ENCODE results near the gene NAP1L1.

Gene NAP1L1

DNA sequence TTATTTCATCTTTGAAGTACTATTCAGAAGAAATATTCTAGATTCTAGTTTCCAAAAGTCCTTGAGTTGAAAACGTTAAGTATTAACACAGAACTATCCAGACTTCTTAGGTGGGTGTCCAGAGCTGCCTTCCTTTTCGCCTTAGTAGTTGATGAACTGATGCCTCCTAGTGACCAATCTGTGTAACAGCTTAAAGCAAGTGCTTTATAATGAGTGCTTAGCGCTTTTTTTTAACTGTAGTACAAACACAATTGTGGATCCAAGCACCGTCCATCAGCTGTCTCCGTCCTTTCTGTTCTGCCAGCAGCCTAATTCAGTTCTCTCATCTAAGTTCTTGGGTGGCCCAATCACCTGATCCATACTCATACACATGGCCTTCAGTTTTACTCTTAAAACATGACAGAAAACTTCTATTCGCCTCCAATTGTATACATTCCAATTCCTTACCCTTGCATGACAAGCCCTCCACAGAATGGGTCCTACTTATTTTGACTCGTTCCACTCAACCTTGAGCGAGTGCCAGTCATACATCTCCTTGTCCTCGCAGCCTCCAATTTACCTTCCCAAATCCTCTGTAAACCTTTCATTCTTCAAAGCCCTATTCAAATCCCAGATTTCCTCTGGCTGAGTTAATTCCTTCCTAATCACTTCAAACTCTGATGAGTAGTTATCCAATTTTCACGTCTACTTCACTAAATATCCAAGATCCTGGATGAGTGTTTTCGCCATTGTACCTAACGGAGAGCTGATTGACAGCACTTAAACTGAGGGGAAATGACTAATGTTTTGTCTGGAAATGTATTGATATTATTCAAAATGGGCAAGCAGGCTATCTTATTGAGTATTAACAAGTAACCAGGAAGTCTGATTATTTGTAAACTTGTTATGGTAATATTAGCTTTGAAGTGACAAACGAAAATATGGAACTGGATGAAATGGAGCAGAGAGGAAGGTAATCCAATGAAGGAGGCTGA, 47.1 kb downstream of the NAP1L1 start:
- no peak for DNase-seq

DNA sequence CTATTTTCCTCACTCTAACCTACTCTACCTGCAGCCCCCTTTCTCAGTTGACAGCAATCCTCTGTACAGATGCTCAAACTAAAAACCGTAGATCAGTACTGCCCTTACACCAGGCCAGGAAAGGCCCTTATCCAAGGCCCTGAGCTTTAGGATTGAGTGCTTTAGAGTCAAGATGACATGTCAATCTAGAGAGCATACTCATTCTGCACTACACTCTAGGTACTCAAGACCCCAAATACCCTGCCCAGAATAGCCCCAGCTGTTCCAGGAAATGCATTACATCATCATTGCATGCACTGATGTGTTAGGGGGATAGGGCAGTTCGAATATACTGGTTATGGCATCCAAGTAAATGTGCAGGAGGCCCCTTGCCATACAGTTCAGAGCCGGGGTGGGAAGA, 49.4 kb downstream of the NAP1L1 start:
- DNase-seq = no peak

DNA sequence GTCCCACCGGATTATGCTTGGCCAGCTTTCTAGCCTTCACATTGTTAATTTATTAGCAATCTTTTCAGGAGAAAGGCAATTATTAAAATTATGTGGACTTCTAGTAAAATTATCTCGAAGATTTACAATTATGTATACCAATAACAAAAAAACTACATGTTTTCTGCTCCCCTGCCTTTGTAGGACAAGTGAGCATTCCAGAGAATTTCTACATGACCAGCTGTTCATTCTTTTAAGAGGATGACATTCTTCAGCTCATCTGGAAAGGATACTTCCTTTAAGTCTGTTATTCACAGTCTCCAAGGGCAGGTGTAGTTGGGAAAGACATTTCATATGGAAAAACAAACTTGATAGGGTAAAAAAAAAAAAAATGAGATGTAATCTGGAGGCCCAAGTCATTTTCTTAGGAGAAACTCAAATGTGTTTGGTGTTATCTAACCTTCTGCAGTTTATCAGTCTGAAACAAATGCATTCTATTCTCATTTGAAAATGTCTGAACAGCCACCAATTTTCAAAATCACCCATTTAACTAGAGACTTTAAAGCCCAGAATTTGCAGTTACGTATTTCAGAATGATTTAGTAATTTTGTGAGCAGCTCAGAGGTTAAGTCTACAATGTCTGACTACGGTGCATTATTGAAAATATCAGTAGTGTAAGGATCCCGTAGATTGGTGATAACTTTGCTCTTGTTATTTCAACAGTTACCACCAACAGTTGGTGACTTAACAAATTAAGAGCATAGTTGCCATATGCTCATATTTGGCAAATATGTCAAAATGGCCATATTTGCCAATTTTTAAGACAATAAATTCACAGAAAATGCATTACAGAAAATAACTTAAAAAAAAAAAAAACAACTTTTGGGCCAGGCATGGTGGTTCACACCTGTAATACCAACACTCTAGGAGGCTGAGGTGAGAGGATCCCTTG, 51.1 kb downstream of the NAP1L1 start:
- DNase-seq = no peak

DNA sequence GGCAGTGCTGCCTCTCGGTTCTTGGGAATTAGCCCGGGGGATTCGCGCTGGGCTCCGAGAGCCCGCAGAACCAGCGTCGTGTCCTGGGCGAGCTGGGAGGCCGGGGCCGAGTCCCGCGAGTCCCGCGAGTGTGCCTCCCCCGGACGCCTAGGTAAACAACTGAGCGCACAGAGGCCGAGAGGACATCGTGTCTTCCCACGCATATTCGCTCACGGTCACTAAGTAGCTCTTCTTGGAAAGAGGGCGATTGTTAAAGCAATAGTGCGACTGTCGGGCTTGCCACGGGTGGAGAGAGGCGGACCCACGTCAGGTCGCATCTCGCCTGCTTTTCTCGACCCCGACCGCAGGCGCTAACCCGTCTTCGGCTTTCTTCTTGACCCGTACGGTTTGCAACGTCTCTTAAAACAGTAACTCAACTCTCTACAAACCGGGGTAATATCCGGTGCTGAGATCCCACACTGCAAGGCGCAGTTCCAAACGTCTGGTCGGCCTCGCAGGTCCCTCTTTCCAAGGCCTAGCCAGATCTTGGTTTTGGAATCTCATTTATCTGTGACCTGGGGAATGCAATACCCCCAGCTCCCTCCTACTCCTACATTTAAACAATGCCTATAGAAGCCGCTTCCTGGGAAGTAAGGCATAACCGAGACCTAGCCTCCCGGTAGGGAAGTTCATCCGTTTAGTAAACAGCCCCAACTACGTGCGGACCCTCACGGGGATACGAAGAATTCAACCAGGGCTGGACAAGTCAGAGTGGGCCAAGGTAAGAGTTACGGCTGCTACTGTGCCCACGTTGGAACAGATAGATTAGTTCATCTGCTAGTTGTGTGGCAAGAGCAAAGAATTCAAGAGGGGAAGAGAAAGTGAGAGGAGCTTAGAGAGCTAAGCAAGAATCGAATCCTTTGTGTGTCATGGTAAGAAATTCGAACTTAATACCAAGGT, 52.2 kb downstream of the NAP1L1 start:
- DNase-seq = peak; percentile 23

DNA sequence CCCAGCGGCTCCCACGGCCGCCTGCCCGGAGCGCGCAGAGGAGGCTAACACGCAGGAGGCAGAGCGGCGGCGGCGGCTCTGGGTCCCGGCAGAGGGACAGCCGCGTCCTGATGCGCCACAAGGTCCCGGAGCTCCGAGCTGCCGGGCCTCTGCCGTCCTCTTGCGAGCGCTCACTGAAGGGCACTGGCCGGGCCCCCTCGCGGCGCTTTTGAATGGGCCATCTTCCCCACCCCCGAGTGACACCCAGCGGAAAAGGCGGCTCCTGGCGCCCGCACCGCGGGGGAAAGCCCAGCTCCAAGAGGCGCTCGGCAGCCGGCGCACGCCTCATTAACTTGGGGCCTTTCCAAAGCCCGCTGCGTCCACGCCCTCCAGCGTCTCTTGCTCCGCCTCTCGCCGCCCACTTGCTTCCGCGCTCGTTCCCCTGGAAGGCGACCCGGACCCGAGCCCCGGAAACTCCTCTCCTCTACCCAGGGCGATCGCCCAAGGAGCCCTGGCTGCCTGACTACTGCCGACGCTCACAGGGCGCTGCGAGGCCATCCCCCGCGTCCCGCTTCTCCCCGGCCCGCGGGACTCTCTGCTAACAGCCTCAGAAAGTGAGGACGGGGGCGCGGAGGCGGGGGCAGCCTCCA, 53.0 kb downstream of the NAP1L1 start, which contains the start of gene PHLDA1:
Gene PHLDA1, minus strand, starts transcription at position 363 of the 629 bp plus-strand sequence.
- peak; percentile 94 for DNase-seq

- no peak for DNase-seq
Observed at GRCh38 chr12:76031081-76031413, 53.4 kb downstream of the NAP1L1 start.

DNA sequence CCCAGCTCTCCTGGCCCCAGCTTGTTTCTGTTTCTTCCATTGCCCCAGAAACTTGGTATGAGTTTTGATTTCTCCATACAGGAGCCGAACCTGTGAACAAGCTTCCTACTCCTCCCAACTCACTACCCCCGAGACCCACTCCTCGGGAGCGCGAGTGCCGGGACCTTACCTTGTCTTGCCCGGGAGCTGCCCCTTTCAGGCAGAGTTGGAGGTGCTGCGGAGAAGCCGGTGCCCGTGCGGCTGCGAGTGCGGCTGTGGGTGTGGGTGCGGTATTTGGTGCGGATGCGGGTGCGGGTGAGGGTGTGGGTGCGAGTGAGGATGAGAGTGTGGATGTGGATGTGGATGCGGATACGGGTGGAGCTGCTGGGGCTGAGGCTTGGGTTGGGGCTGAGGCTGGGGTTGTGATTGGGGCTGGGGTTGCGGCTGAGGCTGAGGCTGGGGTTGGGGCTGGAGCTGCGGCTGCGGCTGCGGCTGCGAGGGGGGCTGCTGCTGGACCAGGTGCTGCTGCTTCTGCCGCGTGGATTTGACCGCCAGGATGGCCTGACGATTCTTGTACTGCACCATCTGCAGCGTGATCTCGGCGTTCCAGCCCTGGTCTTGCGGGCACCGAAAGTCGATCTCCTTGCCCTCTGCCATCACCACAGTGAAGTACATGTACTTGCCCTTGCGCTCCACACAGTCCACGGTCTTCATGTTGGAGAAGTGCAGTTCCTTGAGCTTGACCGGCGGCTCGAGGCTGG, 54.0 kb downstream of the NAP1L1 start:
- peak; percentile 49 for DNase-seq

DNA sequence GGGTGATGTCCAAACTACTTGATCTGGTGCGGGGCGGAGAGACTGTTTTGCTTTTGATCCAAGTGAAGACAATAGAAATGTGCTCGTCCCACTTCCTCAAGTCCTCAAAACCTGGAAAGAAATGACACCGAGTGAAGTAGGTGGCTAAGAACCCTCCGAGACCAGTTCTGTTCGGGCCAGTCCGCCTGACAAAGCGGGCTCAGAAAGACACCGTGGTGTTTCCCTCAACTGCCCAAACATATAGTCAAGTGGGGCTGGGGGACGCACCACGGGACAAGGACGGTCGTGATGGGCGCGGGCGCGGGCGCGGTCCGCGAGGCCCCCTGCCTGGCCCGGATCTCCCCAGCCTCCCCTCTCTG, 54.5 kb downstream of the NAP1L1 start:
- no peak for DNase-seq

DNA sequence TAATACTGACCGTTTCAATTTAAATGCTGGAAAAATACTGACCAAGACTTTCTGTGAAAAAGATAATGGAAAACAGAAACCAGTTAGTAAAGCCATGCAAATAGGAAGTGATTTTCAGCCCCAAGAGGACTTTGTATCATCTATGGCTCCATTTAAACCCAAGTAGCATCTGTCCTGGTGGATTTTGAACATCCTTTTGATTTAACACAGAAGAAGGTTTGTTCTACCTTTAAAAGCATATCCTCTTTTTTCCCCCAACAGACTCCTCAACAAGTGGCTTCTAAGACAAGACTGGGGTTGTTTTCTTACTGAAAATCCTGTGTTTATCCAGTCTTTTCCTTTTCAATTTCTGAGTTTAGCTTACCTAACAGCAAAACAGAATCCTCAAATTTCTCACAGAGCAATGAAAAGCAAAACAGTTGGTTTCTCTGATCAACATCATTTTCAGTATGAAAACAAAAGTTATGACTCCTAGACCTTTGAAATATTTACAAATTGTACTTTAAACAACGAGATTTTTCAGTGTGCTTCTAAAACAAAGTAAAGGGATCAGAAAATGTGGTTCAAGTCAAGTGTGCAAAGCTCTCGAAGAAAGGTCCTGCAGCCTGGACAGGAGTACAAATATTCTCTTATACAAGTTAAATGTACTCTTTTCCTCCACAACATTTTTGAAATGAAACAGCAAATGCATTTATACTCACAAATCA, 55.8 kb downstream of the NAP1L1 start:
- no peak for DNase-seq

DNA sequence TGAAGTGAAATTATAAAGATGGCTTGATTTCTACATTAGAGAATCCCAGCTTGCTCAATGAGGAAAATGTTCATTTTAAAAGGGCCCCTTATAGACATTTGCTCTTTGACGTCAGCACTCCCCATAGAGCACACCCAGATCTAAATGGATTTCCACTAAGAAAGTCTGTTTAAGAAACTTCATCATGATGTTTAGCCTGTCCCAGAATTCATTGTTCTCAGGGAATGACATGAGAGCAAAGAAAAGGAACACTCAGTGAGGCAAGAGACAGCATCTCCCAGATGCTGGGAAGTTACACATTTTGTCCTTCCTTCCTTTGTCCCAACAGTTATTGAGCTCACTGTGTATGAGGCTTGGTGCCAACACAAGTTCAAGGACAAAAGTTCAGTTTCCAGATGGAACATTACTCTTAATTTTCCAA, 57.8 kb downstream of the NAP1L1 start:
- no peak for DNase-seq

DNA sequence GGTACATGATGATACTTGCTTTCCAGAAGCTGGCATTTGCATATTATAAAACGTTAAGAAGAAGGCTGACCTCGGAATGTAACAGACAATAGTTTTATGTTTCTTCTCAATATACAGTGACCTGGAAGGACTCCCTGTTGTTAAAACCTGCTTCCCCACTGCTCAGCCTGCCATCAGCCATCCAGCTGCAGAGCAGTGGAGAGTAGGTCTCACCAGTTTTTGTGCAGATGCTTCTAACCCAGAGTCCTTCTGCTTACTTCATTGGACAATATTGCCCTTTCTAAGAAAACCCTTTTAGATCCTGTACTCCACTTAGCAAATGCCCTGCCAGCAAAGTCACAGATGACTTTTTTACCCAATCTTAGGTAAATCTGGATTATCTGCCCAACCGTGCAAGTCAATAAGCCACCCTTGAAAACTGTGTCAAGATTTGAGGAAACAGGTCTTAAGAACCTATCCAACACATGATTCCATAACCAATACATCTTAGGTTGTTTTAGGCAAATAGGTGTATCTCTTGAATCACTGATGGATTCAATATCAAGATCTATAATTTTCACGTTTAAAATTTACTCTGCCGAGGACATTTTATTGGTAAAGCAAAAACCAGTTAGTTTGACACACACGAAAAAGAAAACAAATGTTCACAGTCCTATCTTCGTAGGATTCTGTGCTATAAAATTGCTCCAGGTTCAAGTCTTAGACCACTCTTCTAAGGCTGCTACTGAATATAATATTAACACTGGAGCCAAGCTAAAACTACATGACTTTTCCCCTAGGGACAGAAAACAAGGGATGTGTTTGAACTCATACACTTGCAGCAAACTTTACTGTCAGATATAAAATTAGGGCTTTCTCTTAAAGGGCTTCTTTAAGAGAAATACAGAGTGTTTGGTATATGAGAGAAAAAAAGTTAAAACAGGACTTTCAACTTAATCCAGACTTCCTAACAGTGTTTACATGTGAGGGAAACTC, 58.6 kb downstream of the NAP1L1 start:
- DNase-seq = no peak

DNA sequence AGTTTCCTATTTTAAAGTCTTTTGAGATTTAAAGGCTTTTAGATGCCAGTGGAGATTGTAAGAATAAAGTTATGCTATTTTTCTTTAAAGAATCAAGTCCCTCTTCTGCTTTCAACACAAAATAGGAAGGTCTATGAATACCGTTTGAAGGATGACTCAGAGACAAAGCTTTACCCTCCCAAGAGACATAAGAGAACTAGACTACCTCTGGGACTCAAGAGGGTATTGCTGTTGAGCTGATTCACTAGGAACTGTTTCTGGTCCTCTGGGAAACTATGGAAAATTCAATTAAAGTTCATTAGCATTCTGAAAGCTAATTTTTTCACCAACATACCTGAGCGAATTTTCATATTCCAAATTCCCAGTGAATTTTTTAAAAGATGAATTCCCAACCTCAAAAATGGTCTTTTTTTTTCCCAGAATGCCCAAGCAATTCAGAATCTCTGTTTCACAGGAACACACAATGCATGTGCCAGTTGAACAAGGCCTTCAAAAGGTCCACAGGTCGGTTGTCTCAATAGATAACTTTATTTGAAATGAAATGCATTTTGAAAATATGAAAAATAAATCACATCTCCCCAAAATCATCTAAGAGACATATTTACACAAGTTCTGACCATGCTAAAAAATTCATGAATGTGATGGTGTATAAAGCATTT, 59.4 kb downstream of the NAP1L1 start:
- no peak for DNase-seq

- no peak for DNase-seq
Observed at GRCh38 chr12:76024102-76024781, 60.2 kb downstream of the NAP1L1 start.

DNA sequence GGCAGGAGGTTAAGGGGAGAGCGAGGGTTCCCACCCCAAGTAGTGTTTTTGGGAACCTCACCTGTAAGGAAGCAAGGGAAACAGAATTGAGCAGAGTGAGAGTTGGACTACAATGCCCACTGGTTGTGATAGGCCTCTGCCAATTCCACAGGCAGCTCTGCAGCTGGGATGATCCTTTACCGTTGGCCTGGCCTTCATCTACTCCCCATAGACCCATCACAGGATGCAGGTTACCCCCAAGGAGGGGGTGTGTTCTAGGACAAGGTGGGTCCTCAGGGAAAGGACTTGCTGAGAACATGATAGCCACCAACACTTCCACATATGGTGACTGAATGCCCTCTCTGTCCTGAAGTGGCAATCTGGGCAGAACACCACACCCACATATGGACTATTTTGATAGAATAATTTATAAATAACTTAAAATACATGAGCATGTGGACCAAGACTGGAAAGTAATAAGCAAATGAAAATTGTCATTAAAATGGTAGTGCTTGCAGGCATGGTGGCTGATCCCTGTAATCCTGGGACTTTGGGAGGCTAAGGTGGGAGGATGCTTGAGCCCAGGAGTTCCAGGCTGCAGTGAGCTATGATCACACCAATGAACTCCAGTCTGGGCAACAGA, 61.3 kb downstream of the NAP1L1 start:
- no peak for DNase-seq

DNA sequence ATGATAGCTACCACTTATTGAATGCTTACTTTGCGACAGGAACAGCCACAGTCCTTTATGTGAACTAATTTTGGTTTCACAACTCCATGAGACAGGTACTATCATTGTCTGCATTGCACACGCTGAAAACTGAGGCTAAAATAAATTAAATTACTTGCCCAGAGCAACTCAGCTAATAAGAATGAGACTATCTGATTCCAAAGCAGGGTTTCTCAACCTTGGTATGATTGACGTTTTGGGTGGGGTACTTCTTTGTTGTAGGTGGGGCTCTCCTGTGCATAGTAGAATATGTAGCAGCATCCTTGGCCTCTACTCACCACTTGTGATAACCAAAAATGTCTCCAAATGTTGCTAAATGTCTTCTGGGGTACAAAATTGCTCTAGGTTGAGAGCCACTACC, 62.0 kb downstream of the NAP1L1 start:
- DNase-seq = no peak

DNA sequence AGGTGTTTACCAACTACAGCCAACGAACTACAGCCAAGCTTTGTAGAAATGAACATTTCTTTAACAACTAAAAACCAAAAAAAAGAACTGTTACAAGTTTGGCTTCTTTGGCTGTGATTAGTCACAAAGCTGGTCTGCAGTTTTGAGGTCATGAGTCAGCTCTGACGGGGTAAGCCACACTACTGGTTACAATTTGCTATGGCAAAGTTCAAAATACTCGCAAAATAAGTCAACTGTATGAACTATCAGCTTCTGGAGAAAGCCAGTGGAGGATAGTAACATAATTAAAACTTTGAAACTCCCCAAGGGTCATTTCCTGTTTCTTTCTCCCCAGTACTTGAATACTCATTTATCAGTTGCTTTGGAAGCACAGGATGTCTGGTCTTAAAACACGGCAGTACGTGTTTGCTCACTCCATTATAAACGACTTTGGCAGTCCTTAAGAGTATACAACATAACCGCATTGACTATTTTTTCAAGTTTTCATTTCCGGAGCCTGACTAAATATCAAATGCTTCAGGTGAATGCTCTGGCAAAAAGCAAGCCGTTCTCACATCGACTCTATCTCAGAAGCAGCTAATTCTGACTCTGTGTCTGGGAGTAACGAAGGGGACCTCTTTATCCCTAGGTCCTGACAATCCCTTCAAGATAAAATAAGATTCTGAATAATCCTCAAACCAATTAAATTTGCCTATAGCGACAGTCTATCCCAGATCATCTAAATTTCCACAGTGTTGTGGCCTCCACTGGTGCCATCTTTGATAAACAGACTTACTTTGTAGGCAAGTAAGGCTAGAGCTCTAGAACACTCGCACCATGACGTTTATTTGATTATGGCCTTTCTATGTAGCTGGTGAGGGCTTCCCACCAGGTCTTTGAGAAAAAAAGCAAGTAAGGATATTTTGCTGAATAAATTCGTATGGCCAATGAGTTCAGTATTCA, 63.5 kb downstream of the NAP1L1 start:
- DNase-seq = peak; percentile 53

DNA sequence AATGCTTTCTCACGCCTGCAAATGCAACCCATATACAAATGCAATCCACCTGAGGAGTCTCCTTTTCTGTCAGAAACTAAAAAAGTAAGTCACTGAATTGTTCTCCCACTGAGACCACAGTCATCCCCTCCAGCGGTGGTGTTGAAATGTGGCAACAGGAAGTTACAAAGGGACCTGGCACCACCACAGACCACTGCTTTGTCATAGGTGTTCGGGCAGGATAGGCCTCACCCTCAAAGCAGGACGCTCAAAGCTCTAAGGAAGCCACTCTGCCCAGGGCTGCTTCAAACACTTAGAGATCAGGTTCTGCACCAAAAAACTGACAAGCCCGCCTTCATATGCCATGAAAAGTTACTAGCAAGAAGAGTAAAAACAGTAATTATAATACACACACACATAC, 64.2 kb downstream of the NAP1L1 start:
- peak; percentile 41 for DNase-seq
